ENCODE measurements around the gene MCC. TPM values are rescaled to one million over a fixed set of nuclear protein-coding genes. Genes with fewer than 3 reads are reported as not detected.

MCC gene
- total RNA-seq, 1 donor from 2014 or later, result 46.1 TPM

- Mint-ChIP-seq H3K27me3 (ENCODE audit: unreplicated experiment) (peaks cover 8% of the 10 kb centered on the region), H3K27ac (ENCODE audit: unreplicated experiment) (peak overlapping the region; percentile 93), H3K9me3 (ENCODE audit: unreplicated experiment) (peaks cover 10% of the 10 kb centered on the region), H3K4me3 (ENCODE audit: unreplicated experiment) (peak overlapping the region; percentile 76), H3K36me3 (ENCODE audit: unreplicated experiment) (no peaks in the 10 kb centered on the region), H3K4me1 (ENCODE audit: low read depth, unreplicated experiment) (peaks cover 83% of the 10 kb centered on the region)
- DNase-seq, result no peak
- TF ChIP-seq, protein P1, sequence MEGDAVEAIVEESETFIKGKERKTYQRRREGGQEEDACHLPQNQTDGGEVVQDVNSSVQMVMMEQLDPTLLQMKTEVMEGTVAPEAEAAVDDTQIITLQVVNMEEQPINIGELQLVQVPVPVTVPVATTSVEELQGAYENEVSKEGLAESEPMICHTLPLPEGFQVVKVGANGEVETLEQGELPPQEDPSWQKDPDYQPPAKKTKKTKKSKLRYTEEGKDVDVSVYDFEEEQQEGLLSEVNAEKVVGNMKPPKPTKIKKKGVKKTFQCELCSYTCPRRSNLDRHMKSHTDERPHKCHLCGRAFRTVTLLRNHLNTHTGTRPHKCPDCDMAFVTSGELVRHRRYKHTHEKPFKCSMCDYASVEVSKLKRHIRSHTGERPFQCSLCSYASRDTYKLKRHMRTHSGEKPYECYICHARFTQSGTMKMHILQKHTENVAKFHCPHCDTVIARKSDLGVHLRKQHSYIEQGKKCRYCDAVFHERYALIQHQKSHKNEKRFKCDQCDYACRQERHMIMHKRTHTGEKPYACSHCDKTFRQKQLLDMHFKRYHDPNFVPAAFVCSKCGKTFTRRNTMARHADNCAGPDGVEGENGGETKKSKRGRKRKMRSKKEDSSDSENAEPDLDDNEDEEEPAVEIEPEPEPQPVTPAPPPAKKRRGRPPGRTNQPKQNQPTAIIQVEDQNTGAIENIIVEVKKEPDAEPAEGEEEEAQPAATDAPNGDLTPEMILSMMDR (IDR thresholded peaks at IDR 0.05; ENCODE audit: partially characterized antibody, unreplicated experiment), result no peak
Observed at GRCh38 chr5:113182658-113183344, 305.5 kb downstream of the MCC start.

GRCh38 chr5:113181853-113182490 lies 306.3 kb downstream of the MCC start:
- TF ChIP-seq, protein P1 (IDR thresholded peaks at IDR 0.05; ENCODE audit: partially characterized antibody, unreplicated experiment), result no peak
- no peak for DNase-seq
- Mint-ChIP-seq H3K4me3 (ENCODE audit: unreplicated experiment) (peak overlapping the region; percentile 70), H3K36me3 (ENCODE audit: unreplicated experiment) (no peaks in the 10 kb centered on the region), H3K4me1 (ENCODE audit: low read depth, unreplicated experiment) (peaks cover 82% of the 10 kb centered on the region), H3K9me3 (ENCODE audit: unreplicated experiment) (peaks cover 10% of the 10 kb centered on the region), H3K27ac (ENCODE audit: unreplicated experiment) (peak overlapping the region; percentile 93), H3K27me3 (ENCODE audit: unreplicated experiment) (peaks cover 8% of the 10 kb centered on the region)

- TF ChIP-seq, protein P1 (IDR thresholded peaks at IDR 0.05; ENCODE audit: partially characterized antibody, unreplicated experiment), result no peak
- H3K27me3 Mint-ChIP-seq (ENCODE audit: unreplicated experiment), result peaks cover 8% of the 10 kb centered on the region
- DNase-seq, result no peak
- peak overlapping the region; percentile 70 for H3K4me3 Mint-ChIP-seq (ENCODE audit: unreplicated experiment)
- peak overlapping the region; percentile 6 for H3K27ac Mint-ChIP-seq (ENCODE audit: unreplicated experiment)
- H3K9me3 Mint-ChIP-seq (ENCODE audit: unreplicated experiment), result peaks cover 6% of the 10 kb centered on the region
- H3K4me1 Mint-ChIP-seq (ENCODE audit: low read depth, unreplicated experiment), result peaks cover 81% of the 10 kb centered on the region
- no peaks in the 10 kb centered on the region for H3K36me3 Mint-ChIP-seq (ENCODE audit: unreplicated experiment)
Observed at GRCh38 chr5:113181409-113181808, 306.8 kb downstream of the MCC start.

- peak overlapping the region; percentile 97 for H3K27ac Mint-ChIP-seq (ENCODE audit: unreplicated experiment)
- no peak for DNase-seq
- peaks cover 79% of the 10 kb centered on the region for H3K4me1 Mint-ChIP-seq (ENCODE audit: low read depth, unreplicated experiment)
- H3K4me3 Mint-ChIP-seq (ENCODE audit: unreplicated experiment), result peak overlapping the region; percentile 78
- H3K9me3 Mint-ChIP-seq (ENCODE audit: unreplicated experiment), result peaks cover 11% of the 10 kb centered on the region
- H3K36me3 Mint-ChIP-seq (ENCODE audit: unreplicated experiment), result no peaks in the 10 kb centered on the region
- TF ChIP-seq, protein P1 (IDR thresholded peaks at IDR 0.05; ENCODE audit: partially characterized antibody, unreplicated experiment), result no peak
- peaks cover 8% of the 10 kb centered on the region for H3K27me3 Mint-ChIP-seq (ENCODE audit: unreplicated experiment)
Observed at GRCh38 chr5:113179156-113179555, 309.1 kb downstream of the MCC start.
